Esophagus squamous epithelium (tissue), 4 donors: Measurements from ENCODE around the gene RASIP1.

Source experiments
- CTCF ChIP-seq, 6 experiments: fragments of 450-650 bp in 4 of 6; fragments of 200-600 bp in 2 of 6; sonication (generic) in 2 of 6; IDR thresholded peaks; one replicate each; pipeline ENCODE4 v1.5.1; 2016 to 2019; ENCODE audit warnings: antibody characterized with exemption in 6 of 6, mild to moderate bottlenecking in 4 of 6, moderate library complexity in 4 of 6
- POLR2A ChIP-seq, 4 donors: fragments of 450-650 bp; IDR thresholded peaks; one replicate each; pipeline ENCODE4 v1.6.1; 2017; ENCODE audit warnings: antibody characterized with exemption in 4 of 4, mild to moderate bottlenecking in 4 of 4, moderate library complexity in 3 of 4

GRCh38 chr19:48719263-48720171, 20.9 kb downstream of the RASIP1 start, which contains the start of gene MAMSTR:
- TF ChIP-seq CTCF (IDR thresholded peaks at IDR 0.05) (no peak), POLR2A (IDR thresholded peaks at IDR 0.05) (no peak)
